Mesenchymal stem cell (in vitro differentiated cells and primary cell): ENCODE results near the gene CITED1. TPM values are rescaled to one million over a fixed set of nuclear protein-coding genes. Genes with fewer than 3 reads are reported as not detected.

Experiments
- DNase-seq: peaks from one replicate; pipeline ENCODE4 v3.0.0-alpha.2; 2013
- H2AFZ ChIP-seq: one replicate; pipeline ENCODE4 v1.6.1; 2013; ENCODE audit warnings: low read depth, mild to moderate bottlenecking, control low read depth, inconsistent platforms, low read length, moderate library complexity
- H2AK5ac ChIP-seq: 2 replicates; pipeline ENCODE4 v1.6.1; 2013; ENCODE audit warnings: low read length, moderate library complexity, mild to moderate bottlenecking, inconsistent platforms; ENCODE audit not compliant: severe bottlenecking
- H2BK120ac ChIP-seq: one replicate; pipeline ENCODE4 v1.6.1; 2013; ENCODE audit warnings: low read depth, mild to moderate bottlenecking, inconsistent platforms, low read length, moderate library complexity
- H2BK12ac ChIP-seq, 2 experiments: one replicate each; pipeline ENCODE4 v1.6.1; 2013; ENCODE audit warnings: inconsistent platforms in 2 of 2, low read length in 2 of 2, mild to moderate bottlenecking in 2 of 2, moderate library complexity in 2 of 2, control low read depth in 1 of 2
- H2BK15ac ChIP-seq: one replicate; pipeline ENCODE4 v1.6.1; 2013; ENCODE audit warnings: mild to moderate bottlenecking, low read depth, inconsistent platforms; ENCODE audit not compliant: poor library complexity, severe bottlenecking
- H2BK5ac ChIP-seq: 2 replicates; pipeline ENCODE4 v1.6.1; 2013; ENCODE audit warnings: low read depth, mild to moderate bottlenecking, low read length, control low read depth, inconsistent platforms; ENCODE audit not compliant: poor library complexity, severe bottlenecking
- H3K14ac ChIP-seq, 2 experiments: one replicate each; pipeline ENCODE4 v1.6.1; 2013; ENCODE audit warnings: inconsistent platforms in 2 of 2, low read length in 2 of 2, control low read depth in 1 of 2, mild to moderate bottlenecking in 1 of 2, moderate library complexity in 1 of 2
- H3K18ac ChIP-seq, 2 experiments: one replicate each; pipeline ENCODE4 v1.6.1; 2013; ENCODE audit warnings: inconsistent platforms in 2 of 2, low read length in 2 of 2, control low read depth in 1 of 2, low read depth in 1 of 2, mild to moderate bottlenecking in 1 of 2
- H3K23ac ChIP-seq, 2 experiments: one replicate each; pipeline ENCODE4 v1.6.1; 2013; ENCODE audit warnings: inconsistent platforms in 2 of 2, low read length in 2 of 2, mild to moderate bottlenecking in 2 of 2, moderate library complexity in 2 of 2, control low read depth in 1 of 2
- H3K27ac ChIP-seq: 2 replicates; pipeline ENCODE4 v1.5.1; 2013; ENCODE audit warnings: mild to moderate bottlenecking, moderate library complexity, low read length, control low read depth, inconsistent platforms; ENCODE audit not compliant: poor library complexity, severe bottlenecking
- H3K27me3 ChIP-seq, 2 experiments: 2 replicates each; pipeline versions ENCODE4 v1.6.1 to v1.7.0; 2013; ENCODE audit warnings: low read length in 2 of 2, mild to moderate bottlenecking in 2 of 2, moderate library complexity in 2 of 2, control low read depth in 1 of 2, inconsistent platforms in 1 of 2; ENCODE audit not compliant: control insufficient read depth in 1 of 2, insufficient read depth in 1 of 2
- H3K36me3 ChIP-seq, 2 experiments: 2 replicates each; pipeline versions ENCODE4 v1.6.1 to v1.7.0; 2013; ENCODE audit warnings: low read length in 2 of 2, control low read depth in 1 of 2, inconsistent platforms in 1 of 2, low read depth in 1 of 2, mild to moderate bottlenecking in 1 of 2; ENCODE audit not compliant: insufficient read depth in 2 of 2, control insufficient read depth in 1 of 2
- H3K4ac ChIP-seq, 2 experiments: one replicate each; pipeline ENCODE4 v1.6.1; 2013; ENCODE audit warnings: inconsistent platforms in 2 of 2, low read length in 2 of 2, mild to moderate bottlenecking in 2 of 2, moderate library complexity in 2 of 2, control low read depth in 1 of 2, low read depth in 1 of 2
- H3K4me1 ChIP-seq: 2 replicates; pipeline ENCODE4 v1.6.1; 2013; ENCODE audit warnings: low read depth, low read length, control low read depth; ENCODE audit not compliant: control insufficient read depth, insufficient read depth
- H3K4me2 ChIP-seq: 2 replicates; pipeline ENCODE4 v1.6.1; 2013; ENCODE audit warnings: low read length, mild to moderate bottlenecking, inconsistent platforms; ENCODE audit not compliant: poor library complexity, severe bottlenecking
- H3K4me3 ChIP-seq, 2 experiments: 2 replicates each; pipeline versions ENCODE4 v1.5.1 to v1.7.0; 2013; ENCODE audit warnings: low read length in 2 of 2, mild to moderate bottlenecking in 2 of 2, control low read depth in 1 of 2, low read depth in 1 of 2; ENCODE audit not compliant: insufficient read depth in 1 of 2
- H3K79me1 ChIP-seq: replicated peaks from 2 replicates; pipeline ENCODE4 v1.6.1; 2013; ENCODE audit warnings: mild to moderate bottlenecking, control low read depth, low read length, inconsistent platforms; ENCODE audit not compliant: poor library complexity, severe bottlenecking
- H3K9ac ChIP-seq: 2 replicates; pipeline ENCODE4 v1.7.0; 2013; ENCODE audit warnings: mild to moderate bottlenecking, low read length, moderate library complexity
- H3K9me3 ChIP-seq: 2 replicates; pipeline ENCODE4 v1.7.0; 2013; ENCODE audit warnings: mild to moderate bottlenecking, low read length; ENCODE audit not compliant: control insufficient read depth
- H4K8ac ChIP-seq: one replicate; pipeline ENCODE4 v1.6.1; 2013; ENCODE audit warnings: inconsistent platforms, mild to moderate bottlenecking, low read length, moderate library complexity
- H4K91ac ChIP-seq: one replicate; pipeline ENCODE4 v1.6.1; 2013; ENCODE audit warnings: mild to moderate bottlenecking, low read length, inconsistent platforms
- small RNA-seq: library from polyadenylated mRNA; stranded (forward); fragments of <200 nt; extraction: miRNeasy Mini kit (QIAGEN cat#:217004); gene quantifications from one replicate; pipeline ENCODE3, GENCODE V24; 2013; ENCODE audit warnings: low read depth

Gene CITED1

GRCh38 chrX:72253686-72254085 is 52.0 kb downstream of the CITED1 start:
- H3K36me3 ChIP-seq = no peaks in the 10 kb centered on the region
- H3K27me3 ChIP-seq = peaks cover 0 to 30% of the 10 kb centered on the region in 2 experiments
- H2AK5ac ChIP-seq = no peak overlapping the region
- no peak overlapping the region for H2BK15ac ChIP-seq
- H2BK5ac ChIP-seq = no peak overlapping the region
- H3K9ac ChIP-seq = no peak overlapping the region
- no peak overlapping the region for H3K27ac ChIP-seq
- no peak overlapping the region for H3K4ac ChIP-seq
- no peak overlapping the region for H4K8ac ChIP-seq
- H2BK12ac ChIP-seq = no peak overlapping the region
- H3K23ac ChIP-seq = no peak overlapping the region
- H3K14ac ChIP-seq = no peak overlapping the region
- no peak overlapping the region for H3K18ac ChIP-seq
- DNase-seq = no peak
- peaks cover 11% of the 10 kb centered on the region for H3K4me1 ChIP-seq
- no peak overlapping the region for H3K4me2 ChIP-seq
- peaks cover 7% of the 10 kb centered on the region for H3K9me3 ChIP-seq
- no peak overlapping the region for H2BK120ac ChIP-seq
- no peaks in the 10 kb centered on the region for H3K79me1 ChIP-seq
- H2AFZ ChIP-seq = no peak overlapping the region
- no peak overlapping the region for H4K91ac ChIP-seq
- H3K4me3 ChIP-seq = no peak overlapping the region

Small RNA genes within 50 kb of the gene (small RNA-seq; reads per million reads assigned to genes)
- gene RF00019 = not detected
